HG03469 (cell line): ENCODE results near the gene CSN1S1.

Experiments
- ATAC-seq: cut with Tn5 transposase; IDR thresholded peaks from one replicate; pipeline ENCODE4 v1.9.1; 2021; ENCODE audit warnings: mild to moderate bottlenecking, moderate library complexity, moderate number of reproducible peaks; ENCODE audit not compliant: unreplicated experiment

Gene CSN1S1

DNA sequence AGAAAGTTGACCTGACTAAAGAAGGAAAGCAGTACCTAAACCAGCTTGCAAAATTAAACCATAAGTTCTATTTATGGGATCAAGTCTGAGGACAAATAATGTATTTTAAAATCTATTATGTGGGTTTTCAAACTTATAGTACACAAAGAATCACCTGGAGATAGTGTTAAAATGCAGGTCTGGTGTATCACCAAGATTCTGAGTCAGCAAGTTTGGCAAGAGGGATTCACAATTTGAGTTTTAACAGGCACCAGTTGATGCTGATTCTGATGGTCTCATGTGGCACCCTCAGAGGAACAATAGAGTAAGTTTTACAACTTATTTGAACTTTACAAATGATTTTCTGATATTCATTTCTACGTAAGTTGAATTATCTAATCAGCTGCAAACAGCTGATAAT, 55.8 kb downstream of the CSN1S1 start:
- ATAC-seq: no peak

DNA sequence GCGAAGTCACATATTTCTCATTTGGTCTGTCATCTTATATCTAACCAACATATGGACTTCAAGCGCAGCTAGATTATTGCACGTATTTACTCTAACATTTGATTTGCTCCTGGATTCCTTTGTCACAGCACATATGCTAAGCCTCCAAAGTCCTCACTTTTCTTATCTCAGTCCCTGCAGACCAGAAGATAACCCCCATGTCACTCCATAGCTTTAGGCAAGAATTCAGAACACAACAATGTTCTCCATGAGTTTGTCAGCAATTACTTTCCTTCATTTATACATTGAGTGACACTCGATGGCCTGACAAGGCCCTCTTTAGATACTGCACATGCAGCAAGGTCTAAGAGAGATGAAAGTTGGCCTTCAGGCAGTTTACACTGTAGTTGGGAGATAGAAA, 60.1 kb downstream of the CSN1S1 start:
- ATAC-seq: no peak

DNA sequence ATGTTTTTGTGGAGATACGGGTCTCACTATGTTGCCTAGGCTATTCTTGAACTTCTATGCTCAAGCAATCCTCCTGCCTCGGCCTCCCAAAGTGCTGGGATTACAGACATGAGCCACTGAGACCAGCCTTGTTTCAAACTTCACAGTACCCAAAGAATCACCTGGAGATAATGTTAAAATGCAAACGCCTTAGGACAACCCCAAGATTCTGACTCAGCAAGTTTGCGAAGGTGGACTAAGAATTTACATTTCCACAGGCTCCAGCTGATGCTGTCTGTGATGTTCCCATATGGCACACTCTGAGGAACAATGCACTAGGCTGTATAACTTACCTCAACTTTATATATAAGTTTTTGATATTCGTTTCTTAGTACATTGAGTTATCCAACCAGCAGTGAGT, 63.9 kb downstream of the CSN1S1 start:
- ATAC-seq: no peak

- ATAC-seq: no peak
These were observed 64.7 kb downstream of the CSN1S1 start, which contains the start of gene STATH for GRCh38 chr4:69995526-69996016. TSS of gene STATH (plus strand) at chr4:69995966. CDS start at chr4:69998438, 2,472 bp downstream.
